ENCODE data around the gene PHIP.

Gene PHIP

DNA sequence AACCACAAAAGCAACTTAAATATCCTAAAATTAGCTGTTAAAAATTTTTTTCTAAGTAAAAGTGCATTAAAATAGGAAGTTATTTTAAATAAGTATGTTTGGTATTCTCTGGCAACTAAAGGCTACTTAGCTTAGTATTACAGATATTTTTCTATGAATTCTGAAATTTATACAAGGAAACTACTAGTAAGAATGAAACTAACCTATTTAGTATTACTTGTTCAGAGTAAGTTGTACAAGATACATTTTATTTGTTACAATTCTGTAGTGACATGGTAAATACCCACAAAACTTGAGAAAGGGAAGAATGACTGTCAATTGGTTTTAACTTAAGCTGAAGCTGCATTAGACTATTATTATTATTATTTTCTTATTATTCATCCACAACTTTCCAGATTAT lies 6.5 kb downstream of the PHIP start:
- peaks cover 30% of the 10 kb centered on the region for H3K36me3 ChIP-seq (replicated peaks; ENCODE audit: low read depth, low read length)
- no peaks in the 10 kb centered on the region for H3K9me3 ChIP-seq (ENCODE audit: insufficient read depth, low read length)
- H3K27me3 ChIP-seq (ENCODE audit: low read depth, low read length): no peaks in the 10 kb centered on the region
- peak overlapping the region; percentile 33 for H3K4me2 ChIP-seq (ENCODE audit: low read length)
- H3K9ac ChIP-seq (ENCODE audit: low read length): no peak overlapping the region
- no peak overlapping the region for H2AFZ ChIP-seq (ENCODE audit: low read depth, low read length)
- peaks cover 97% of the 10 kb centered on the region for H3K79me2 ChIP-seq (ENCODE audit: low read length)
- no peak overlapping the region for H3K4me3 ChIP-seq (ENCODE audit: low read length)
- H3K4me1 ChIP-seq (ENCODE audit: low read length): peaks cover 57% of the 10 kb centered on the region
- H4K20me1 ChIP-seq (ENCODE audit: insufficient read depth, low read length): peaks cover 75% of the 10 kb centered on the region
- no peak for TF ChIP-seq EZH2phosphoT487 (IDR thresholded peaks at IDR 0.05; ENCODE audit: low read depth)
- TF ChIP-seq, protein P1, sequence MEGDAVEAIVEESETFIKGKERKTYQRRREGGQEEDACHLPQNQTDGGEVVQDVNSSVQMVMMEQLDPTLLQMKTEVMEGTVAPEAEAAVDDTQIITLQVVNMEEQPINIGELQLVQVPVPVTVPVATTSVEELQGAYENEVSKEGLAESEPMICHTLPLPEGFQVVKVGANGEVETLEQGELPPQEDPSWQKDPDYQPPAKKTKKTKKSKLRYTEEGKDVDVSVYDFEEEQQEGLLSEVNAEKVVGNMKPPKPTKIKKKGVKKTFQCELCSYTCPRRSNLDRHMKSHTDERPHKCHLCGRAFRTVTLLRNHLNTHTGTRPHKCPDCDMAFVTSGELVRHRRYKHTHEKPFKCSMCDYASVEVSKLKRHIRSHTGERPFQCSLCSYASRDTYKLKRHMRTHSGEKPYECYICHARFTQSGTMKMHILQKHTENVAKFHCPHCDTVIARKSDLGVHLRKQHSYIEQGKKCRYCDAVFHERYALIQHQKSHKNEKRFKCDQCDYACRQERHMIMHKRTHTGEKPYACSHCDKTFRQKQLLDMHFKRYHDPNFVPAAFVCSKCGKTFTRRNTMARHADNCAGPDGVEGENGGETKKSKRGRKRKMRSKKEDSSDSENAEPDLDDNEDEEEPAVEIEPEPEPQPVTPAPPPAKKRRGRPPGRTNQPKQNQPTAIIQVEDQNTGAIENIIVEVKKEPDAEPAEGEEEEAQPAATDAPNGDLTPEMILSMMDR (IDR thresholded peaks at IDR 0.05; ENCODE audit: low read depth, low read length): no peak
- H3K27ac ChIP-seq (ENCODE audit: low read length): no peak overlapping the region

DNA sequence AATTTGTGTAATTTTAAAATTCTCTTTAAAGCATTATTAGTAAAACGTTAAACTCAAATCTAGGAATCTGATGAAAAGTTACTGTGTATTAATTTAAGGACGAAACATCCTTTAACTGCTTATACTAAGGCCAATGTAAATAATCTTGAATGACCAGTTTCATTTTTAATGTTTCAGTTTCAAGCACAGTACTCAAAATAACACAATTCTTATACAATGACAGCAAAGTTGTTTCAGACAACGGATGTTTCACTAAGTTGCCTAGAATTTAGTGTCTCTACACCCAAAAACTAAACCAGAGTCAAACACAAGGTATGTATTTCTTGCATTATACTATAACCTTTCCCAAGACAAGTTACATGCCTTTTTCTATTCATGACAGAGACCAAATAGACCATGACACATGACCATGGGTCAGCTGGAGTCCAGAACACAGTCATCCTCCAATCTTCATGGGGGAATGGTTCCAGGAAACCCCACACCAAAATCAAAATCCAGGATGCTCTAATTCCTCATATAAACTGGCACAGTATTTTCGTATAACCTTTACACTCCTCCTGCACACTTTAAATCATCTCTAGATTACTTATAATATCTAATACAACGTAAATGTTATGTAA lies 7.7 kb downstream of the PHIP start:
- no peak overlapping the region for H3K27ac ChIP-seq (ENCODE audit: low read length)
- no peak overlapping the region for H2AFZ ChIP-seq (ENCODE audit: low read depth, low read length)
- peaks cover 21% of the 10 kb centered on the region for H3K36me3 ChIP-seq (replicated peaks; ENCODE audit: low read depth, low read length)
- H3K79me2 ChIP-seq (ENCODE audit: low read length): peaks cover 94% of the 10 kb centered on the region
- H3K4me3 ChIP-seq (ENCODE audit: low read length): 0 out of 2 replicates have a peak overlapping the region, but pooled peaks have one; percentile 7
- H3K4me2 ChIP-seq (ENCODE audit: low read length): peak overlapping the region; percentile 31
- H3K4me1 ChIP-seq (ENCODE audit: low read length): peaks cover 47% of the 10 kb centered on the region
- H3K27me3 ChIP-seq (ENCODE audit: low read depth, low read length): no peaks in the 10 kb centered on the region
- H4K20me1 ChIP-seq (ENCODE audit: insufficient read depth, low read length): peaks cover 66% of the 10 kb centered on the region
- no peaks in the 10 kb centered on the region for H3K9me3 ChIP-seq (ENCODE audit: insufficient read depth, low read length)
- TF ChIP-seq, protein P1 (IDR thresholded peaks at IDR 0.05; ENCODE audit: low read depth, low read length): no peak
- no peak for TF ChIP-seq EZH2phosphoT487 (IDR thresholded peaks at IDR 0.05; ENCODE audit: low read depth)
- no peak overlapping the region for H3K9ac ChIP-seq (ENCODE audit: low read length)

DNA sequence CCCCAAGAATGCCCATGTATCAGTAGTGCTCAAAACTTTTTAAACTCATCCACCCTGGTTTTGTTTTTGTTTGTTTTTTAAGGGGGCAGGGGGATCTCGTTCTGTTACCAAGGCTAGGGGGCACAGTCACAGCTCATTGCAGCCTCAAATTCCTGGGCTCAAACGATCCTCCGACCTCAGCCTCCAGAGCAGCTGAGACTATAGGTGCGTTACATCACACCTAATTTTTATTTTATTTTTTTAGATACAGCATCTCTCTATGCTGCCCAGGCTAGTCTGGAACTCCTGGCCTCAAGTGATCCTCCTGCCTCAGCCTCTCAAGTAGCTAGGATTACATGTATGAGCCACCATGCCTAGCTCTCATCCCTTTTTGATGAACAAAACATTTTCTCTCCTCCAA lies 11.2 kb downstream of the PHIP start:
- peaks cover 27% of the 10 kb centered on the region for H3K4me1 ChIP-seq (ENCODE audit: low read length)
- no peak overlapping the region for H3K9ac ChIP-seq (ENCODE audit: low read length)
- H3K27ac ChIP-seq (ENCODE audit: low read length): no peak overlapping the region
- TF ChIP-seq EZH2phosphoT487 (IDR thresholded peaks at IDR 0.05; ENCODE audit: low read depth): no peak
- TF ChIP-seq, protein P1 (IDR thresholded peaks at IDR 0.05; ENCODE audit: low read depth, low read length): no peak
- H3K9me3 ChIP-seq (ENCODE audit: insufficient read depth, low read length): no peaks in the 10 kb centered on the region
- H3K36me3 ChIP-seq (replicated peaks; ENCODE audit: low read depth, low read length): peaks cover 10% of the 10 kb centered on the region
- peaks cover 62% of the 10 kb centered on the region for H4K20me1 ChIP-seq (ENCODE audit: insufficient read depth, low read length)
- no peak overlapping the region for H2AFZ ChIP-seq (ENCODE audit: low read depth, low read length)
- H3K4me2 ChIP-seq (ENCODE audit: low read length): no peak overlapping the region
- peaks cover 85% of the 10 kb centered on the region for H3K79me2 ChIP-seq (ENCODE audit: low read length)
- H3K4me3 ChIP-seq (ENCODE audit: low read length): no peak overlapping the region
- H3K27me3 ChIP-seq (ENCODE audit: low read depth, low read length): no peaks in the 10 kb centered on the region

DNA sequence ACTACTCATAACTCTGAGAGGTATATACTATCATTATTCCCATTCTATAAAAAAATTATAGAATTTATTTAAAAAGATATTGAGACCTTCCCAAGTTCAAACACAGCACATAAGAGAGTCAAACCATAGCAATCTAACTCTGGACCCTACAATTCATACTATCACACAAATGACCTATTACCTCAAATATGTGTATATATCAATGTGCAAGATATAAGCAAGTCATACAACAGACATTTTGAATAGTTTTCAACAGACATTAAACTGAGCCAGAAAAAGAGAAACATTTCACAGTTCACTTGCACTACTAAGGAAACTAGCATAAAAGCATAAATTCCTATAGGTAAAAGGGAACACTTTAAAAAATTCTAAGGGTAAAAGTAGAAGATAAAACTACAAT lies 11.7 kb downstream of the PHIP start:
- Histone ChIP-seq H4K20me1 (ENCODE audit: insufficient read depth, low read length) (peaks cover 60% of the 10 kb centered on the region), H3K79me2 (ENCODE audit: low read length) (peaks cover 84% of the 10 kb centered on the region), H2AFZ (ENCODE audit: low read depth, low read length) (no peak overlapping the region), H3K36me3 (replicated peaks; ENCODE audit: low read depth, low read length) (peaks cover 13% of the 10 kb centered on the region), H3K4me1 (ENCODE audit: low read length) (peaks cover 22% of the 10 kb centered on the region), H3K9ac (ENCODE audit: low read length) (no peak overlapping the region), H3K27ac (ENCODE audit: low read length) (no peak overlapping the region), H3K4me3 (ENCODE audit: low read length) (no peak overlapping the region), H3K27me3 (ENCODE audit: low read depth, low read length) (no peaks in the 10 kb centered on the region), H3K4me2 (ENCODE audit: low read length) (no peak overlapping the region), H3K9me3 (ENCODE audit: insufficient read depth, low read length) (no peaks in the 10 kb centered on the region)
- no peak for TF ChIP-seq EZH2phosphoT487 (IDR thresholded peaks at IDR 0.05; ENCODE audit: low read depth)
- TF ChIP-seq, protein P1 (IDR thresholded peaks at IDR 0.05; ENCODE audit: low read depth, low read length): no peak

All from OCI-LY3 (cell line).